ENCODE data around the gene YKT6.

Gene YKT6

DNA sequence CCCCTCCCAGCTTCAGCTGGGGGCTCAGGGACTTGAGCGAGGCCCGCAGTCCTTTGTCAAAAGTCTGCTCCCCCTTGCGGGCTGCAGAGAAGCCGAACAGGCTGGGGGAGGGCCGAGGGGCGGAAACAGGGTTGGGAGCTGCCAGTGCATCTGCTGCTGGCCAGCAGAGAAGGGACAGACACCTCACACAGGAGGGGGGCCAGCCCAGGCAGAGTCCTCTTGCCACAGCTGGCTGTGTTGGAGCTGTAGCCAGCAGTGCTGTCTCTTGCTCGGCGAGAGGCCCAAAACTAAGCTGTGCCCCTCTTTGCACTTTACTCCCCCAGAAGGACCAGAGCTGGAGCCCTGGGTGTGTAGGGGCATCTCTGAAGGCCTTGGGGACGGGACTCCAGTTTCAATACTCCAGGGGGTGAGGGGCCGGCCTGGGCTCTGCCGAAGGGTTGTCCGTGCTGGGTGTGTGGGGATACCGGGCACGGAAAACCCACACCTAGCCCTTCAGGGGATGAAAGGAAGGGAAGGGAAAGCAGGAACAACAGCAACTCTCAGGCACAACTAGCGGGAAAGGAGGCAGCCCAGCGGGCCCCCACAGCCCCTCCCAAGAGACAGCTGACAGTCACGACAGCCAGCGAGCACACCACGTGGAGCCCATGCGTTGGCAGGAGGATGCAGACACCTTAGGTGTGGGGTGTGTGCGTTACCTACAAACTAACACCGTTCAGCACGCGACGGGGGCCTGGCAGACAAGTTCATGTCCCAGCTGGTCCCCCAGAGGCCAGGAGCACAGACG is 17.8 kb downstream of the YKT6 start:
- no peak for DNase-seq (ENCODE audit: low spot score)

DNA sequence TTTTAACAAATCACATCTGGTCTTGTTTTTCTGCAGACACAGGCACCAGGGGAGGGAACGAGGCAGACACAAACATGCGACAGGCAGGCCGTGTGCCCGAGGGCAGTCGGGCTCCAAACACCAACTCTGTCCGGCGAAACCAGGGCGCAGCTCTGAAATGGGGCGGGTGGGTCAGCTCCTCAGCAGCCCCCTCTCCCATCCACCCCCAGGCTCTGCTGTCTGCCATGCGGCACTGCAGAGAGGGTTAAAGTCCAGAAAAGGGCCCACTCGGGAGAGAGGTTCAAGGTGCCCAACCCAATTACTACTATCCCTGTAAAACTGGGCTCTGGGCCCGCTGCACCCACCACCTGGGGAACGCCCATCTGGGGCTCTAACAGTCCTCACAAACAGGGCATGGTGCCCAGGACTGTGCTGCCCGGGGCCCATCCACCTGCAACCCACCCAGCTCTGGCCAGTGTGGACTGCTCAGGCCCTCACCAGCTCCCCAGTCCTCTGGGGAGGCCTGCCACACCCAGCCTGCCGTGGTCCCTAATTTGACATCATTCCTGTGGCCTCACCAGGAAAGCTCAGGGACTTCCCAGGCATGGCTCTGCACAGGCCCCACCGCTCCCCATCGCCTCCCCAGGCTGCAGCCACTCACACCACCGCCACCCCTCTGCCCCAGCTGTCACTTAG is 18.7 kb downstream of the YKT6 start:
- no peak for DNase-seq (ENCODE audit: low spot score)

DNA sequence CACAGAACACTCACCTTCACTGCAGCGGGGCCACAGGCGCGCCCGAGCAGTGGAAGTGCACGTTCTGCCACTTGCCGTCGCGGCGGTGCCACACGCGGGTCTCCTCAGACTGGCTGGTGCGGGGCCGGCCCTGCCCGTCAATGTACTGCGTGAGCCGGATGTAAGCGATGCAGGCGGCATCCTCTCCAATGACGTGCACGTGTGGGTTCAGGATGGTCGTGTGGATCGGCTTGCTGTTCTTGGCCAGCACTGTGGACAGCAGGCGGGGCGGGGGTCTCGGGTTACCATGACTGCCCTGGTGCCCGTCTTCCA is 19.2 kb downstream of the YKT6 start:
- no peak for DNase-seq (ENCODE audit: low spot score)

DNA sequence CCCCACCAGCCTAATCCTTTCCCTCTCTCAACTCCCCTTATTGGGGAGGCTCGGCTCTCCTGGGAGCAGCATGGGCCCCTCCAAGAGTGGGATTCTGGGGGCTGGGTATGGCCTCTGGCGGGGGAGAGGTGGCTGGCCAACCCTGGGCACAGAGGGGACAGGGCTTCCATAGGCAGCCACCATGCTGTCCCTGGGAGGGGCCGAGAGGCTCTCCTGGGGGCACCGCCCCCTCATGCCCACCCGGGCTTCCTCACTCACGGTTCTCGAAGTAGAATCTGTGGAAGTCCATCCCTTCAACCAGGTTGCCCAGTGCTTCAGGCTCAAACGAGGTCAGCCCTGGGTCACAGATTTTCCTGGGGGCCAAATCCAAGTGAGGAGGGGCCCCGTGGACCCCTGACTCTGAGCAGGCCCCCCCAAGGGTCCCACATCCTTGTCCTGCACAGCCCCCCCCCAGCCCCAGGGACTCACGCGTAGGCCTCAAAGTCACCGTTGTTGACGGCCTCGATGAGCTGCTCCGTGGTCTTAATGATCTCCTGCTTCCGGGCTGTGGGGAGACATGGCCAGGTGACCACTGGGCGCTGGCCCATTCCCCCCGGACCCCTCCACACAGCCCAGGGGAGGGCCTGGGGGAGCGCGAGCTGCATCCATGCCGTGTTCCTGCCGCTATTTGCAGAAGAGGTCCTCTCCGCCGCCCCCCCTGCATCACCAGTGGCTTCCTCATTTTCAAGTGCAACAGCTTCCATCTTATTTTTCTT is 19.8 kb downstream of the YKT6 start:
- DNase-seq (ENCODE audit: low spot score) = no peak

DNA sequence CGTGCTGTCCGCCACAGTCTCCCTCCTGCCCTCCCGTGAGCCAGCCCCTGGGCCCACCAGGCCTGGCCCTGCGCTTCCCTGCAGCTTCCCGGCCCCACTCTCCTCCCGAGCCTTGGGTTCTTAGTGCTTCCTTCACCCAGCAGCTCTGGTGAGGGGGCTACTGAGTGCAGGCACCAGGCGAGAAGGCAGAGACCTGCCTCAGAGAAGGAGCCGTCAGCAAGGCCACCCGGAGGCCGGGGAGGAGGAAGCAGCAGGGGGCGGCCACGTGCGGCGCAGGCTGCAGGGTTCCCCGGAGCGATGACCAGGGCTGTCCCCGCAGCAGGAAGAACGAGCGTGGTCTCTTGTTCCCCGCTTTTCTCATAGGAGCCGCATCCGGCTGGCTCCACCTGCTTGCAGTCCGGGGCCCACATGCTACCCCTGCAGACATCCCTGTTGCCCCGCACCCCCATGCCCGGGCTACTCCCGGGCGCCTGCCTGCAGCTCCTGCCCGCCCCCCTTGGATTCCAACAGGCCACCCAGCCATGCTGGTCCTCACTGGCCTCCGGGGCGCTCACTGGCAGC is 20.5 kb downstream of the YKT6 start:
- DNase-seq (ENCODE audit: low spot score) = no peak

DNA sequence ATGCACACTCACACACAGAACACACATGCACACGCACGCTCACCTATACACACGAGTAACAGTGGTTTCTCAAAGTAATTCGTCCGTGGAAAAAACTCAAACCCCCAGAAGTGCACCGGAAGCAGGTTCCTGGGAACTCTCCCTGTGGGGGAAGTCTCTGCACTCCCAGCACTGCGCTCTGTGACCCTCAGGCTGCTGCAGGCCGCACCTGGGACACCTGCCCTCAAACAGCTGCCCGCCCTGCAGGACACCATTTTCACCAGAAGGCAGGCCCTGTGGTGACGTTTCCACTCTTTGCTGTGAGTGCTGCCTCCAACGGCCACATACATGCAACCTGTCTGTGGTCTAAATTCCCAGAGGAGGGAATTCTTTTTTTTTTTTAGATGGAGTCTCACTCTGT is 21.3 kb downstream of the YKT6 start:
- no peak for DNase-seq (ENCODE audit: low spot score)

GRCh38 chr7:44222776-44223261 is 22.0 kb downstream of the YKT6 start:
- DNase-seq (ENCODE audit: low spot score) = no peak

DNA sequence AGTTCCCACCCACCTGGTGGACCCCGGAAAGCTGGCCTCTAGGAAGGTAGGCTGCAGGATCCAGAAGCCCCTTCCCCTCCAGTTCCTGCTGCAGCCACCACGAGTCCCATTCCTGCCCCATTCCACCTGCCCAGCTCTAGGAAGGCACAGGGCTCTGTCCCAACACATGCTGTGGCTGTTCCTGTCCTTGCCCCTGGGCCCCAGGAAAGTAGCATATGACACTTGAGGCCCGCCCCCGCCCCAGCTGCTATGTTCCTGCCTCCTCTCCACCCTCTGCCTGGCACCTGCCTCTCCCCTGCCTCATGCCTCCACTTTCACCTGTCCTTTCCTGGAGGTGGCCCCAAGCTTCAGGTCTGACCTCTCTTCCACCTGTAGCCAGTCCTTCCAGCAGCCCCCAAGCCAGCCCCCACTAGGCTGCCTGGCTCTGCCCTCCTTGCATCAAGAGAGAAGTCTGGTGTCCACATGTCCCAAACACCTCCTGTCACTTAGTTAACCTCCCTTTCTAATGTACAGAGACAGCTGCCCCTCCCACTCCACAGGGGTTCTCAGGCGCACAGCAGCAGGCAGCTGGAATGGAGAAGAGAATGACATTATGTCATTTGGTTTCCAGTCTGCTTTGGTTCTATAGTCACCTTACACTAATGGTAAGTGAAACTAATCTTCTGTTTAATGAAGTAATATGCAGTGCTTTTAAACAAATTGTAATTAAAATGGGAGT is 22.7 kb downstream of the YKT6 start:
- DNase-seq (ENCODE audit: low spot score) = no peak

DNA sequence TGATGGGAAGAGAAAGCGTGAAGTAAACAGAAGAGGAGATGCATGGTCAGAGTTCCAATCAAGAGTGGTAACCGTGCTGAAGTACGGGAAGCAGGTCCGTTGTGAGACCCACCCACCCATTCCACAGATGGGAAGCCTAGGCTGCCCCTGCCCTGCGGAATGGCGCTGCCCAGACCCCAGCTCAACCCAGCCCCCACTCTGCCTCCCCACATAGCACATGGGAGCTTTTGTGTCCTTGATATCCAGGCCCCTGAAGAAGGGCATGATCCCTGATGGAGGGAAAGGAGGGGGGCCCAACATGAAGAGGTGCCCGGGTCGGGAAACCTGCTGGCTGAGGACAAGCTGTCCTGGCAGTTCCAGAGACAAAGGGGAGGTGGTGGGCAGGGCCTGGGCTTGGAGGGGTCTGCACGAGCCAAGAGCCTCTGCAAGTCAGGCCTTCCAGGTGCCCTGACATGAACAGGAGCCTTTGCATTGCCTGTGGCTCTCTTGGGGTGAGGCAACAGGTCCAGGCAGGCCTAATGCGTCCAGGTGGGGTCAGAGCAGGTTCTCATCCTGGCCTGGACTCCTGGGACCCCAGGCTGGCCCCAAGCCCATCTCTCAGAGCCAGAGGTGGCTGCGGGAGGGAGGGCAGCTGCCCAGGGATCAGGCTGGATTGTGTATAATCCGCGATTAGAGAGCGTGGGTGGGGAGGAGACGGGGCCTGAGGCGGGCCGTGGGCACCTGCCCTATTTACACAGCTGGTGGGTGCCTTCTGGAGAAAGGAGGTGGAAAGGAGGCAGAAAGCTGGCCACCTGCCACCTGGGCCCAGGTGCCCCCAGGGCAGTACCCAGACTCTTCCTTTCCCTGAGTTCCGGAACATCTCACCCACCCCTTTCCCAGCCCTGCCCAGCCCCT is 23.5 kb downstream of the YKT6 start:
- no peak for DNase-seq (ENCODE audit: low spot score)

- no peak for DNase-seq (ENCODE audit: low spot score)
Measured at GRCh38 chr7:44224974-44225565, 24.3 kb downstream of the YKT6 start.

GRCh38 chr7:44225566-44226395 is 25.0 kb downstream of the YKT6 start:
- no peak for DNase-seq (ENCODE audit: low spot score)

- no peak for DNase-seq (ENCODE audit: low spot score)
Measured at GRCh38 chr7:44226396-44226753, 25.6 kb downstream of the YKT6 start.

- DNase-seq (ENCODE audit: low spot score) = no peak
Measured at GRCh38 chr7:44227911-44228310, 27.1 kb downstream of the YKT6 start.

DNA sequence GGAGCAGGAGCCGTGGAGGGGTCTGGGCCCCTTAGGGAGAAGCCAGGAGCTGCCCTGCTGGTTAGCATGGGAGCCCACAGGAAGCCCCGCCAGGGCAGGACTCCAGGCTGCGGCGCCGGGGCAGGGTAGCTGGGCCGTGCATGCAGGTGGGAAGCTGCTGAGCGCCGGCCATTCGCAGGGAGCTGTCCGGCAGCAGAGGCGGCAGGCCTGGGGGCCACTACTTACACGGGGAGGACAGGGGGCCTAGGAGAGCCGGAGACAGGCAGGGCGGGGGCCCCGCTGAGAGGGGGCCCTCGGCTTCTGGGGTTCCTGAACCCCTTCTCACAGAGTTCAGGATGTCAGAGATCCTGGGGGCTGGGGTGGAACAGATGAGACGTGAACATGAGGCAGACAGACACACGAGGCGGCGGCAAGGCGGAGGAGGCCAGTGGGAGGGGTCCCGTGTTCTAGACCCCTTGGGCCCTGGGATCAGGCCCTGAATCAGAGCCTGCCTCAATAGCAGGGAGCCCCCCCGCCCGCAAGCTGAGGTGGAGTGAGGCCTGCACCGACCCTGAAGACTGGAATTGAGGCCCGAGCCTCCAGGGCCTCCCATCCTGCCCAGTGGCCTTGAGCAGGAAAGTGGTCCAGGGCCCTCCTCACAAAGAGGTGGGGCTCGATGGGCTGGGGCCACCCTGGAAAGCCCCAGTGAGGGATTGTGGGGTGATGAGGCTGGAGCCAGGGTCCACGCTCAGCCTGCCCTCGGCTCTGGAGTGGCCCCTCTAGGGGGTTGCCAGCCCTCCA is 28.0 kb downstream of the YKT6 start:
- no peak for DNase-seq (ENCODE audit: low spot score)

DNA sequence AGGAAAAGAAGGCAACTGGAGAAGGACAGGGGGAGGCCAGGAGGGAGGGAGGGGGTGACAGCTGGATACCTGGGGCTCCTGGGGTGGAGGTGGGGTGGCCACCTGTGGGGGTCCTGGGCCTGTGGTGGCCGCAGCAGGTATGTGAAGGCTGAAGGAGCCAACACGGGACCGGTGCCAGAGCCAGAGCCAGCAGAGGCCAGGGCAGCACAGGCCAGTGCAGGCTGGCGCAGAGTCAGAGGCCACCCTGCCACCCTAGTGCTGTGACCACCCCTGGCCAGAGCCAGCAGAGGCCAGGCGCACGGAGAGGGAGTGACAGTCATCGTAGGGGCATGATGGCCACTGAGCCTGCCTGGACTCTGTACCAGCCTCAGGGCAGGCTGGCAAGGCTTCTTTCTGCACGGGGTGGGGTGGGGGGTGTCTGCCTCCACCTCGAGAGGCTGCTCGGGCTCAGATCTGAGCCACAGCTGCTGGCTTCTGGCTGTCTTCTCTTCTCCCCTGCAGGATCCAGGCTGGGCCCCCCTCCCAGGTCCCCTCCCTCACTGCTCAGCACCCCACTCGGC is 28.8 kb downstream of the YKT6 start:
- DNase-seq (ENCODE audit: low spot score) = no peak

DNA sequence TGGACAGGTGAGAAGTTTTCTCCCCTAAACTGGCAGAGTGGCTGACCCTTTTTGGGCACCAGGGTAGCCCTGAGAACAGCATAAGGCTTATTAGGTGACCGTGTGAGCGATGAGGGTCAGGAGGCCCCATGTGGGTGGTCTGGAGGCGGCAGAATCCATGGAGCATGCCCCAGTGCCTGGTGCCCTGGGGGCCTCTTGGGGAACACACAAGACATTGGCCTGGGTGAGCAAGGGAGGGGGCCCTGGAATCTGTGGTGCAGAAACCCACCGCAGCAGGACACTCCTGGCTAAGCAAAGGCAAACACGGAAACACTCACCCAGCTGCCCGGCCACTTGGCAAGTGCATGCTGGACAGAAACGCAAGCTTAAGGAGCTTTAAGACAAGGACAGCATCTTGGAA is 29.5 kb downstream of the YKT6 start:
- no peak for DNase-seq (ENCODE audit: low spot score)

GRCh38 chr7:44231088-44231487 is 30.3 kb downstream of the YKT6 start:
- no peak for DNase-seq (ENCODE audit: low spot score)

DNA sequence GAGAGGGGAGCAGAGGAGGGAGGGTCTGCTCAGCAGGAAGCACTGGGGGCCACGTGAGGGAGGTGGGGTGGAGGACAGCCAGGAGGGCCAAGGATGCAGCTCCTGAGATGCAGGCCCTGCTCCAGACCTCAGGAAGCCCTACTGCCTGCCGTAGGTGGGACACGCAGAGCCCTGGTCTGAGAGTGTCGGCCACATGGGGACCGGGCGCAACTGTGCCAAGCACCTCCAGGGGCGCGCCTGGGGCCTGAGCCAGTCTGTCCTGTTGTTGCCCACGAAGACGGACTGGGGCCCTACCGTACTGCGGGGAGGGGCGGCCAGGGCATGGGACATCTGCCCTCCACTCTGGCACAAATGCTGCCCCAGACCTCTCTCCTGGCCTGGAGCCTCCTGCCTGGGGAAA is 31.6 kb downstream of the YKT6 start:
- DNase-seq (ENCODE audit: low spot score) = no peak

All from globus pallidus (tissue), 1 donor.